Type B pancreatic cell (in vitro differentiated cells): ENCODE data around the gene DALRD3. TPM values are rescaled to one million over a fixed set of nuclear protein-coding genes. Genes with fewer than 3 reads are reported as not detected.

Experiments
- DNase-seq: peaks from one replicate; pipeline ENCODE4 v3.0.0; 2021; ENCODE audit warnings: mixed read lengths; ENCODE audit not compliant: unreplicated experiment; ENCODE audit errors: extremely low spot score
- H3K27ac Mint-ChIP-seq: 2 replicates; pipeline ENCODE4 v1.8.0; 2021; ENCODE audit warnings: mild to moderate bottlenecking, mixed read lengths
- H3K27me3 Mint-ChIP-seq: 2 replicates; pipeline ENCODE4 v1.8.0; 2021; ENCODE audit warnings: mixed read lengths
- H3K36me3 Mint-ChIP-seq: 2 replicates; pipeline ENCODE4 v1.8.0; 2021; ENCODE audit warnings: mixed read lengths
- H3K4me1 Mint-ChIP-seq: one replicate; pipeline ENCODE4 v1.8.0; 2021; ENCODE audit warnings: mixed read lengths; ENCODE audit not compliant: unreplicated experiment
- H3K4me3 Mint-ChIP-seq: 2 replicates; pipeline ENCODE4 v1.8.0; 2021; ENCODE audit warnings: mild to moderate bottlenecking, mixed read lengths
- H3K9me3 Mint-ChIP-seq: 2 replicates; pipeline ENCODE4 v1.8.0; 2021; ENCODE audit warnings: mixed read lengths
- total RNA-seq: library from RNA; stranded (reverse); gene quantifications from 2 replicates; pipeline ENCODE4 v1.2.1, GENCODE V29; 2021; ENCODE audit warnings: low replicate concordance
- TF ChIP-seq, protein P1 (sequence below): fragments of 200-600 bp; sonication (generic); conservative IDR thresholded peaks from 2 replicates; pipeline ENCODE4 v1.5.0; 2021; ENCODE audit warnings: antibody characterized with exemption, mild to moderate bottlenecking

DALRD3 gene
- total RNA-seq, 1 donor from 2014 or later: 36.0 TPM

DNA sequence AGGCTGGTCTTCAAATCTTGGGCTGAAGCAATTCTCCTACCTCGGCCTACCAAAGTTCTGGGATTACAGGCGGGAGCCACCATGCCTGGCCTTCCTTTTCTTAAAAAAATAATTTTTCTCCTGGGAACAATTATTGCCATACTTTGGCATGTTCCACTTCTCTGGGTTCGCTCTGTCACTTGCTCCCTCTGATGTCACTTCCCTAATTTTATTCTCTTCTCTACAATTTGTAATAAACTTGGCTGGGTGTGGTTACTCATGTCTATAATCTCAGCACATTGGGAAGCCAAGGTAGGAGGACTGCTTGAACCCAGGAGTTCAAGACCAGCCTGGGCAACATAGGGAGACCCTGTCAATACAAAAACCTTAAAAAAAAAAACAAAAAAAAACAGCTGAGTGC lies 16.9 kb upstream of the DALRD3 start:
- H3K36me3 Mint-ChIP-seq: peaks cover 16% of the 10 kb centered on the region
- H3K27me3 Mint-ChIP-seq: no peaks in the 10 kb centered on the region
- DNase-seq: no peak
- H3K27ac Mint-ChIP-seq: no peak overlapping the region
- no peaks in the 10 kb centered on the region for H3K9me3 Mint-ChIP-seq
- no peaks in the 10 kb centered on the region for H3K4me1 Mint-ChIP-seq
- TF ChIP-seq, protein P1, sequence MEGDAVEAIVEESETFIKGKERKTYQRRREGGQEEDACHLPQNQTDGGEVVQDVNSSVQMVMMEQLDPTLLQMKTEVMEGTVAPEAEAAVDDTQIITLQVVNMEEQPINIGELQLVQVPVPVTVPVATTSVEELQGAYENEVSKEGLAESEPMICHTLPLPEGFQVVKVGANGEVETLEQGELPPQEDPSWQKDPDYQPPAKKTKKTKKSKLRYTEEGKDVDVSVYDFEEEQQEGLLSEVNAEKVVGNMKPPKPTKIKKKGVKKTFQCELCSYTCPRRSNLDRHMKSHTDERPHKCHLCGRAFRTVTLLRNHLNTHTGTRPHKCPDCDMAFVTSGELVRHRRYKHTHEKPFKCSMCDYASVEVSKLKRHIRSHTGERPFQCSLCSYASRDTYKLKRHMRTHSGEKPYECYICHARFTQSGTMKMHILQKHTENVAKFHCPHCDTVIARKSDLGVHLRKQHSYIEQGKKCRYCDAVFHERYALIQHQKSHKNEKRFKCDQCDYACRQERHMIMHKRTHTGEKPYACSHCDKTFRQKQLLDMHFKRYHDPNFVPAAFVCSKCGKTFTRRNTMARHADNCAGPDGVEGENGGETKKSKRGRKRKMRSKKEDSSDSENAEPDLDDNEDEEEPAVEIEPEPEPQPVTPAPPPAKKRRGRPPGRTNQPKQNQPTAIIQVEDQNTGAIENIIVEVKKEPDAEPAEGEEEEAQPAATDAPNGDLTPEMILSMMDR: no peak
- no peak overlapping the region for H3K4me3 Mint-ChIP-seq

DNA sequence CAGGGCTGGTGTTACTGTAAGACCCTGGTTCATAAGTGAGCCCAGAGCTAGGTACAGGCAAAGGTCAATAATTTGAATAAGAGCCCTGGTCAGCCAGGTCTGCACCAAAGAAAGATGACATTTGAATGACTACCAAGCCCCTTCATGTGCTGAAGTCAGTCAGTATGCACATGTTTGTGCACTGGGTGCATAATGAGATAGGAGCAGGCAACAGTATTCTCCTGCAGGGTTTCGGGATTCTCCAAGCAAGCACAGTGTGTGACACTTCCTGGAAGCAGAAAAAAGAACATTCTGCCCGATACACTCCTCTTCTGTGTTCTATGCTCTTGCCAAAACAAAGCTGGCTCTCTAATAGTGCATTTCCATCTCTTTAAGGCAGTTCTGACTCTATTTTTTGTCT lies 16.3 kb upstream of the DALRD3 start:
- H3K27me3 Mint-ChIP-seq: no peaks in the 10 kb centered on the region
- H3K4me1 Mint-ChIP-seq: peaks cover 2% of the 10 kb centered on the region
- H3K9me3 Mint-ChIP-seq: no peaks in the 10 kb centered on the region
- TF ChIP-seq, protein P1: no peak
- H3K4me3 Mint-ChIP-seq: no peak overlapping the region
- no peak overlapping the region for H3K27ac Mint-ChIP-seq
- DNase-seq: no peak
- H3K36me3 Mint-ChIP-seq: peaks cover 16% of the 10 kb centered on the region

DNA sequence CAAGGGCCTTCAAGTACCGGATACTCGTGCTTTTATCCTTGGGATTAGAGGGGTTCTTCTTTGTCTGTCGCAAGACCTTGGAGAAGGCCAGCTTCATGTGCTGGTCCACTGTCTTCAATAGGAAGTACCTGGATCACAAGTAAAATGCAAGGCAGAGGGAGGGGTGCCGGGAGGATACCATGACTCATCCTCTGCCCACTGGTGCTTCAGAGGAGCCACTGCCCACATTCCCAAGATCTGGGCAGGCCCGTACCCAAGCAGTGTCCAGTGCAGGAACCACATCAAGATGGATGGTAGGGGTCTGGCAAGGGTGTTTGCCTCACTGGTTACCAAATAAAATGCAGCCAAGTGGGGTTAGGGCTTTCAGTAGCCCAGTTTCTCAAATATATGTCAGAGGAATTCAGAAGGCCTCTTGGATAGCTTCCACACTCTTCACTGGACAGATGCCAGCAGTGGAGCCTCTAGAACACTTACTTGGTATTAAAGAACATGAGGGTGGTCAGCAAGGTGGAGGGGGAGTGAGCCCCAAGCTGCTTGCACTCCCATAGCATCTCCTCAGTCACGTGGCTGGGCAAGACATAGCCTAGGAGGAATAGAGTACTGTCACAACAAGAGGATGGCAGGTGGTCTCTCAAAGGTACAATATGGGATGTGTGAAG lies 14.4 kb upstream of the DALRD3 start:
- TF ChIP-seq, protein P1: no peak
- H3K4me3 Mint-ChIP-seq: no peak overlapping the region
- H3K4me1 Mint-ChIP-seq: peaks cover 18% of the 10 kb centered on the region
- no peaks in the 10 kb centered on the region for H3K9me3 Mint-ChIP-seq
- no peaks in the 10 kb centered on the region for H3K27me3 Mint-ChIP-seq
- no peak overlapping the region for H3K27ac Mint-ChIP-seq
- DNase-seq: no peak
- peaks cover 27% of the 10 kb centered on the region for H3K36me3 Mint-ChIP-seq

DNA sequence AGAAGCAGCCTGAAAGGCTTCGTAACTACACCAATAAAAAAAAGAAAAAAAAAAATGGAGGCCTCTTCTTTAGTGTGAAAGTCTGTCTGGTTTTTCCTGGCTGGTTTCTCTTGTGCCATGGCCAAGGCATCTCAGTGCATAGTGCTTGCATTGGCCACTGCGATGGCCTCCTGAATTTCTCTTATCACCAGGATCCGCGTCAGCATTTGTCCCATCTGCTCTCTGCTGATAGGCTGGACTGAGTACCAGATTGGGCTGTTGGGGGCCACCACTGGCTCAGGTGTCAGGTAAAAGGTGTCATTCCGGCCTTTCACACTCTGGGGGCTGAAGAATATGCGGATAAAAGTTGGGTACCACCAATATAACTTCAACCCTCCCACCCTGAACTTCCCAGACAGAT lies 11.9 kb upstream of the DALRD3 start:
- TF ChIP-seq, protein P1: no peak
- Mint-ChIP-seq H3K27me3 (no peaks in the 10 kb centered on the region), H3K36me3 (peaks cover 31% of the 10 kb centered on the region), H3K27ac (peak overlapping the region; percentile 95), H3K9me3 (no peaks in the 10 kb centered on the region), H3K4me3 (no peak overlapping the region), H3K4me1 (peaks cover 27% of the 10 kb centered on the region)
- DNase-seq: no peak

DNA sequence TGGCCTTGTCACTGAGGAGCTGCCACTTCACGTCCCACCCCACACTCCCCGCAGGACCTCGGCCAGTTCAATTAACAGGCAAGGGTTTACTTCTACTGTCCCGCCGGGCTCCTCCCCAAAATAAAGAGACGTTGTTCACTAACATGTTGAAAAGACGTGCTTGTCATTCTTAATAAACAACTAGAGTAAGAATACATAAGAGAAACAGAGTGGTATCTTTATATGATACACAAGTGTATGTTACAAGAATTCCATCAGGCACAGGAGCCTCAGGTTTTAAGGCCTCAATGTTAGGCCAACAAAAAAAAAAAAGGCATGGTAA lies 11.1 kb upstream of the DALRD3 start:
- H3K4me3 Mint-ChIP-seq: peak overlapping the region; percentile 98
- peaks cover 27% of the 10 kb centered on the region for H3K36me3 Mint-ChIP-seq
- H3K4me1 Mint-ChIP-seq: peaks cover 27% of the 10 kb centered on the region
- H3K27me3 Mint-ChIP-seq: no peaks in the 10 kb centered on the region
- H3K9me3 Mint-ChIP-seq: no peaks in the 10 kb centered on the region
- DNase-seq: no peak
- H3K27ac Mint-ChIP-seq: peak overlapping the region; percentile 95
- TF ChIP-seq, protein P1: no peak
